NCI-H1930 (cell line): ENCODE results near the gene RNF151.
"Not testable (repeated sequence)": the region's sequence is repeated elsewhere in the genome, so short reads cannot be mapped to it uniquely, and the experiment has no call there.

Source experiments
- DNase-seq, 2 experiments: peaks; one replicate each; lab custom pipeline; 2025; lab: John Stamatoyannopoulos, UW

Gene RNF151

GRCh38 chr16:2007081-2007836 lies 40.6 kb downstream of the RNF151 start:
- DNase-seq = no peak

- no peak for DNase-seq
Observed at GRCh38 chr16:2008009-2008526, 41.4 kb downstream of the RNF151 start.

DNA sequence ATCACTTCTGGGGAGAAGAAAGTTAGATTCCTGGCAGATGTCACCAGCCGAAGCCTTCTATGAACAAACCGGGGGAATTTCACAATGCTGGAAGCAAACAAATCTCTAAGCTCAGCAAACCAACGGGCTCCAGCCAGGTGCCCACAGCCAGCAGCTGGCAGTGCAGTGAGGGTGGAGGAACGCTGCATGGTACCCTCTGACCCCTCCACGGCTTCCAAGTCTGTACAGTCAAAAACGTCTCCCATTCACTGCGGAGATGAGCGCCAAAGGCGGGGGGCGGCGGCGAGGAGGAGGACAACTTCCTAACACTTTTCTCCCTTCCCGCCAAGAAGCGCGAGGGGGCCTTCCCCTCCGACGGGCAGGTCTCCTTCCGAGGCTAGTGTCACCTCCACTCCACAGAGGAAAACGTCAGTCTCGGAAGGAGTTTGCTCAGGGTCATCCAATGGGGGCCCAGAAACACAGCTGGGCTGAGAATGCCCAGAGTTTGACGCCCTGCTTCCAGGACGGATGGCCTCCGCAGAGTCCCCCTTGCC lies 42.0 kb downstream of the RNF151 start:
- no peak for DNase-seq

- no peak for DNase-seq
Observed at GRCh38 chr16:2009164-2009711, 42.6 kb downstream of the RNF151 start.

DNA sequence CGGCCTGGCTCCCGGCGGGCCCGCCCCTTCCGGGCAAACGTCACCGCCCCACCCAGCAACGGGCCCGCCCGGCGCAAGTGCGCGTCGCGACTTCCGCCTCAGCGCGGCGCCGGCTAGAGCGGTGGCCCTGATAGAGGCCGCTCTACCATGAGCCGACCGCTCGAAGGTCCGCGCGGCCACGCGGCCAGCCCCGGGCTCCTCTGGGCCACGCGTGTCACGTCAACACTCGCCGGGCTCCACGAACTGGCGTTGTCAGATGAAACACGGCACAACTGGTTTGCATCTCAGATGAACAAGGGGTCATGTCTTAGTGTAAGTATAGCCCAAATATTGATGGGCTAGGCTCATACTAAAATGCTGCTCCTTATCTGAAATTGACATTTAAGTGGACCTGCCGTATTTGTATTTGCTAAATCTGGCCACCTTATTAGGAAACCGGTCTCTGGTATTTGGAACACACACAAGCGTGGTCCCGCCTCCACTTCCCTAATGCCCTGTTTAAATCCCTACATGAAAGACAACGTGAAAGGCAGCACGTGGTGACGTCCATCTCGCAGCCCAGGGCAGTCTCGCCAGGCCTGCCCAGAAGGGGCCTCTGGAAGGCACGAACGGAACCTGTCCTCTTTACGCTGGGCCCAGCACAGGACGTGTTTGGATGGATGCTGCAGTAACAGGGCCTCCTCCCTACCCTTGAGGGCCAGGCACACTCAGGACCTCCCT lies 43.3 kb downstream of the RNF151 start, which contains the start of gene ZNF598:
Gene ZNF598, minus strand, starts transcription at position 31 of the 720 bp plus-strand sequence.
- DNase-seq = peak; percentile 84 to 93

- not testable (repeated sequence) for DNase-seq
Observed at GRCh38 chr16:2011726-2012125, 45.1 kb downstream of the RNF151 start.

GRCh38 chr16:2013527-2013926 lies 46.9 kb downstream of the RNF151 start:
- DNase-seq = no peak

- DNase-seq = no peak
Observed at GRCh38 chr16:2015117-2015946, 48.7 kb downstream of the RNF151 start.

GRCh38 chr16:2015947-2016208 lies 49.2 kb downstream of the RNF151 start:
- DNase-seq = no peak

DNA sequence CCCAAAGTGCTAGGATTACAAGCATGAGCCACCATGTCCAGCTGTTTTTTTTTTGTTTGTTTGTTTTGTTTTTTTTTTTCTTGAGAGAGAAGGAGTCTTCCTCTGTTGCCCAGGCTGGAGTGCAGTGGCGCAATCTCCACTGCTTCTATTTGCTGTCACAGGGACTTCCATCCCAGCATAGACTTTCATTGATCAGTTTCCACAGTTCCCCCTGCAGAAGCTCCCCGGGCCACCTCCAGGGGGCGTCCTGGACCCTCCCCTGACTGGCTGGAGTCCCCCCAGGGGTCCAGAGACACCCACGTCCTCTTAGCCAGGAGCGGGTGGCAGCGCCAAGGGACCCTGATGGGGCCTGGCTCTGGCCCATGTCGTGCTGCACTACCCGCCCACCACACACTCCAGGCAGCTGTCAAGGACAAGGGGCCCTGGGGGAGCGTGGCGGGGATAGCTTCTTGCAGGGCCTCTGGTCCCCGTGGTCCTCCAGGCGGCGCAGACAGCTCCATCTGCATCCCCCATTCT lies 49.8 kb downstream of the RNF151 start:
- peak in 1 of 2 experiments; percentile 54 for DNase-seq
